Measurements from ENCODE around the gene WDTC1.
"Not testable (repeated sequence)": the region's sequence is repeated elsewhere in the genome, so short reads cannot be mapped to it uniquely, and the experiment has no call there.

WDTC1 gene

DNA sequence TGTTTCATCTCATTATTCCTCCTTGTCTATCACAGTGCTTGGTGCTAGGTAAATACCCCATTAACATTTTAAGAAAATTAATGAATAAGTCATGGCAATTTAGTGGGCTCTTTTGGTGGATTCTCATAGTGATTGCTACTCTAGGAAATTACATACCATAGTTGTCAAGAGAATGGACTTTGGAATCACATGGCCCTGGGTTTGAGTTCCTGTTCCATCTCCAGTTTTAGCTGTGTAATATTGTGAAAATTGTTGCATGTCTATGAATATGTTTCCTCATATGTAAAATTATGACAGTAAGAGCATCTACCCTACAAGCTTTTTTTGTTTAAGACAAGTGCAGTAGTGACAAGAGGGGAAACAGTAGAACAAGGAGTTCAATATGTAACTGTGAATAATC is 20.7 kb downstream of the WDTC1 start:
- no peak for DNase-seq

- no peak for DNase-seq
Measured at GRCh38 chr1:27257155-27257554, 22.7 kb downstream of the WDTC1 start.

- no peak for DNase-seq
Measured at GRCh38 chr1:27258598-27258997, 24.2 kb downstream of the WDTC1 start.

DNA sequence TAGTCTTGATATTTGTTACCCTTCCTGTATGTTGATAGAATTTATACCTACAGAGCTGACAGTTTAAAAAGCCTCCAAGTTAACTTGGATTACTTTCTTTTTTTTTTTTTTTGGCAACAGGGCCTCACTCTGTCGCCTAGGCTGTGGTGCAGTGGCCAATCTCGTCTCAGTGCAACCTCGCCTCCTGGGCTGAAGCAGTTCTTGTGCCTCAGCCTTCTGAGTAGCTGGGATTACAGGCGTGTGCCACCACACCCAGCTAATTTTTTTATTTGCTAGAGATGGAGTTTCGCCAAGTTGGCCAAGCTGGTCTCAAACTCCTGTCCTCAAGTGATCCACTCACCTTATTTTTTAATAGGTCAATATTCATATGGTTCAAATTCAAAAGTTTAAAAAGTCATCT is 32.7 kb downstream of the WDTC1 start:
- DNase-seq, result no peak

DNA sequence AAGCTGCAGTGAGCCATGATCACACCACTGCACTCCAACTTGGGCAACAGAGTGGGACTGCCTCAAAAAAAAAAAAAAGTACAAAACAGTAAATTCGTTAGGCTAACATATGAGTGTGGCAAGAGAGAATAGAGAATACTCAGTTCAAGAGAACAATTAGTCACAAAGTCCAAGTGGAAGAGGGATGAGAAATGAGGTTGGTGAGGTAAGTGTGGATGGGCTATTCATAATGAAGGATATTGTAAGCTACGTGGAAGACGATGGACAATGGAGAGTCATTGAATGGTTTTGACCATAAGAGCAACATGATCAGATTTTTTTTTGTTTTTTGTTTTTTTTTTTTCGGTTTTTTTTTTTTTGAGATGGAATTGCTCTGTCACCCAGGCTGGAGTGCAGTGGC is 34.8 kb downstream of the WDTC1 start:
- DNase-seq, result no peak

GRCh38 chr1:27274204-27274603 is 39.8 kb downstream of the WDTC1 start:
- no peak for DNase-seq

DNA sequence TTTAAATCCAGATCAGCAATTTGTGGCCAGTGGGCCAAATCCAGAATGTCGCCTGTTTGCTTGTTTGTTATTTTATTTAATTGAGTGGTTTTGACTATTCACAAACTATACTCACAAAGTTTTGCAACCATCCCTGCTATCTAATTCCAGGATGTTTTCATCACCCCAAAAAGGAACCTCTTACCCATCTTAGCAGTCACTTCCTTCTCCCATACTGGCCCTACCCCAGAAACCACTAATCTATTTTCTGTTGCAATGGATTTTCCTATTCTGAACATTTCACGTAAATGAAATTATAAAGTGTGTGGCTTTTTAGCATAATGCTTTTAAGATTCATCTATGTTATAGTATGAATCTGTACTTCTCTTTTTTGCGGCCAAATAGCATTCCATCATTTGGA is 41.3 kb downstream of the WDTC1 start:
- DNase-seq, result no peak

DNA sequence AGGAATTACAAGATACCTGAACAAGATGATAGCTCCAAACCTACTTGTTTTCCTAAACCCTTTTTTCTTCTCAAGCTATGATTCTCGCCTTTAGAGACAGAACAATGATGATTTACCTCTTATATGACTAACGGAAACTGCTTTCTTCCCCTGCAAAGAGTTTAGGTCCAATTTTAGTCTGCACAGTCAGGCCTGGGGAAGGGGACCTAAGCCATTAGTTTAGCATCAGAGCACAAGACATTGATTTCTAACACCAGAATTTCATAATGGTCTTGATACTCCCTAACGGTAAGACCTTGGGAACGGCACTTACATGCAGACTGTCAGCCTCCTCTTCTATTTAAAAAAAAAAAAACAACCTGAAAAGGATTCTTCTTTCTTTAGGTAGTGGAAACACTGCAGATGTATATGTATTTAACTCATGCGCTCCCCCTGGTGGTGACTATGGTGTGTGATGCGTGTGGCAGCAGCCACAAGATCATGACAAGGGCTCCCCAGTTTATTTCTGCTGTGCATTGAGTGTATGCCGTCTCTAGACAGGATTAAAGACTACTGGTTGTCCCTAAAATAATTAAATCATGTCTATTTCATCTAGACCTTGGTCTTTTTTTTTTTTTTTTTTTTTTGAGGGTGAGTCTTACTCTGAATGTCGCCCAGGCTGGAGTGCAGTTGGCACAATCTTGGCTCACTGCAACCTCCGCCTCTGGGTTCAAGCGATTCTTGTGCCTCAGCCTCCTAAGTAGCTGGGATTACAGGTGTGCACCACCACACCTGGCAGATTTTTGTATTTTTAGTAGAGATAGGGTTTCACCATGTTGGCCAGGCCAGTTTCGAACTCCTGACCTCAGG is 50.2 kb downstream of the WDTC1 start:
- peak; percentile 90 to 92 for DNase-seq

GRCh38 chr1:27285274-27285660 is 50.8 kb downstream of the WDTC1 start:
- DNase-seq, result no peak

DNA sequence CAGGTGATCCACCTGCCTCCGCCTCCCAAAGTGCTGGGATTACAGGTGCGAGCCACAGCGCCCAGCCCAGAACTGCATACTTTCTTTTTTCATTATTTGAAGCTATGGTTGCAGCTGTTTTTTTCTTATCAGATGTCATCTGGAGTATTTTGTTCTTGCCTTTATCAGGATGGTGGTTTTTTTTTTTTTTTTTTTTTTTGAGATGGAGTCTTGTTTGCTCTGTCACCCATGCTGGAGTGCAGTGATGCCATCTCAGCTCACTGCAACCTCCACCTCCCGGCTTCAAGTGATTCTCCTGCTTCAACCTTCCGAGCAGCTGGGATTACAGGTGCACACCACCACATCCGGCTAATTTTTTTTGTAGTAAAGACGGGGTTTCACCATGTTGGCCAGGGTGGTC is 51.4 kb downstream of the WDTC1 start:
- DNase-seq, result not testable (repeated sequence)

- not testable (repeated sequence) for DNase-seq
Measured at GRCh38 chr1:27289125-27289524, 54.7 kb downstream of the WDTC1 start.

DNA sequence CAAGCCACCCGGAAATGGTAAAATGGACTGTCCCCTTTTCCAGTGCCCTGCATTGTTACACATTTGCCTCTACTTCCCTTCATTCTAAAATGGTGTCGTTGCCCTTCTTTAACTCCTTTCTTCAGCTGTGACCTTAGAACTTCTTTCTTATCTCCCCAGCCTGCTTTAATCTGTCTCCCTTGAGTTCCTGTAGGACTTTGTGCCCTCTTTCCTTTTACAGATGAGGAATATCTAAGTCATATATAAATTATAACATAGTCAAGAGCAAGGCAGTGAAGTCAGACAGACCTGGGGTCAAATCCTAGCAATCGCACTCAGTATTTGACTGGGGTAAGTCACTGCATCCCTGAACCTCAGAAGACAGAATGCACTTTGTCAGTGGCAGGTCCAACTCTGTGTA is 56.1 kb downstream of the WDTC1 start:
- no peak for DNase-seq

- no peak for DNase-seq
Measured at GRCh38 chr1:27292106-27292505, 57.7 kb downstream of the WDTC1 start.

DNA sequence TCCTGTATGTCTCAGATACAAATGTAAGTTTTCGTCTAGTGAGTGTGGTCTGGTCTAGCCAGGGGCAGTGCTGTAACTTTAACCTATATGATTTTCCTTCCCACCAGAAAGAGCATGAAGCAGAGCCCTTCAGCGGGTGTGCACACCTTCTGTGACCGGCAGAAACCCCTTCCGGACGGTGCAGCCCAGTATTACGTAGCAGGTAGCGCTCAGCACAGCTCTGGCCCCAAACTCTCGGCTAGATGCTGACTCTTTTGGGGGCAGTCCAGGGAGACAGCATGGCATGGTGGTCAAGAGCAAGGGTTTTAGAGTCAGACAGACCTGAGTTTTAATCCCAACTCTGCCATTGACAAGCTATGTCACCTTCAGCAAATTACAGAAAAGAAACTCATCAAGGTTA is 59.5 kb downstream of the WDTC1 start:
- DNase-seq, result no peak

- DNase-seq, result peak; percentile 63 to 71
Measured at GRCh38 chr1:27296773-27297291, 62.4 kb downstream of the WDTC1 start.

- DNase-seq, result no peak
Measured at GRCh38 chr1:27297903-27298302, 63.5 kb downstream of the WDTC1 start.

DNA sequence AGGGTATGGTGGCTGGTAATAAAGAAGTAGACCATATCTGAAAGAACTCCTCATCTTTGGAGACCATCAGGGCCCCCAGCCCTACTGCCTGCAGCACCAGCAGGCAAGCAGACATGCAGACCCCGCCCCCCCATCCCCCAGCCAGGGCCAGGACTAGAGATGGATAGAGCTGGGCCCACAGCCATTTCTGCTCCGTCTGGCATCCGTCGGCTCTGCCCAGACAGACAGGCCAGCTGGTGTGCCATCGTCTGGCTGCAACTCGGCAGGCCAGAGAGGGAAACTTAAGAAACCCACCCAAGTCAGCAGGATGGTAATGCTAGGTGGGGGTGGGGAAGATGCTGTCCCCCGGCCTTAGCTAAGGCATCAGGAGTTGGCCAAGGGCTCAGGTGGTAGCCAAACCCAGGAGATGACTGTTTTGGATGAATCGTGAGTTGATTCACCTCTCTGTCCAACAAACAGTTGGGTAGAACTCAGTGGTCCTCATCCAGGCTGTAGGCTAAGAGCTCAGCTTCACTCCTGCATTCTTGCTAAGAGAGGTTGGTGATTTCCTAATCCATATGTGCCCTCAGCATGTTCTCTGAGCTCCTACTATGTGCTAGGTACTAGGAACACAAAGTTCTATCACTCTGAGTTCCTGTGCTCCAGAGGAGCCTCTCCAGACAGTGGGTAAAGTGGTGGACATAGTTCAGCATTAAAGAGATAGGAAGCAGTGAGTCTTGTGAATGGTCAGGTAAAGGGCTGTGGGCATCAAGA is 64.4 kb downstream of the WDTC1 start:
- DNase-seq, result no peak

- DNase-seq, result no peak
Measured at GRCh38 chr1:27299385-27300271, 65.2 kb downstream of the WDTC1 start.

- DNase-seq, result peak; percentile 67 to 70
Measured at GRCh38 chr1:27300341-27301051, 66.1 kb downstream of the WDTC1 start.

DNA sequence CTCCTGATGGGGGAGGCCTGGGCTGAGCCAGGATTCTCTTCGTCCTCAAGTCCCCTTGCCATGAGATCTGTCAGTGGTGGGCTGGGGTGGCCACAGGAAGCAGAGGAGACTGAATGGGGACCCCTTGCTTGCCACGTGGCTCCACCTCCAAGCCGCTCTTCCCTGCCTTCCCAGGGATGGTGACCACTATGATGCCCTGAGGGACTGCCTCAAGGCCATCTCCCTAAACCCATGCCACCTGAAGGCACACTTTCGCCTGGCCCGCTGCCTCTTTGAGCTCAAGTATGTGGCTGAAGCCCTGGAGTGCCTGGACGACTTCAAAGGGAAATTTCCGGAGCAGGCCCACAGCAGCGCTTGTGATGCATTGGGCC is 66.6 kb downstream of the WDTC1 start:
- no peak for DNase-seq

DNA sequence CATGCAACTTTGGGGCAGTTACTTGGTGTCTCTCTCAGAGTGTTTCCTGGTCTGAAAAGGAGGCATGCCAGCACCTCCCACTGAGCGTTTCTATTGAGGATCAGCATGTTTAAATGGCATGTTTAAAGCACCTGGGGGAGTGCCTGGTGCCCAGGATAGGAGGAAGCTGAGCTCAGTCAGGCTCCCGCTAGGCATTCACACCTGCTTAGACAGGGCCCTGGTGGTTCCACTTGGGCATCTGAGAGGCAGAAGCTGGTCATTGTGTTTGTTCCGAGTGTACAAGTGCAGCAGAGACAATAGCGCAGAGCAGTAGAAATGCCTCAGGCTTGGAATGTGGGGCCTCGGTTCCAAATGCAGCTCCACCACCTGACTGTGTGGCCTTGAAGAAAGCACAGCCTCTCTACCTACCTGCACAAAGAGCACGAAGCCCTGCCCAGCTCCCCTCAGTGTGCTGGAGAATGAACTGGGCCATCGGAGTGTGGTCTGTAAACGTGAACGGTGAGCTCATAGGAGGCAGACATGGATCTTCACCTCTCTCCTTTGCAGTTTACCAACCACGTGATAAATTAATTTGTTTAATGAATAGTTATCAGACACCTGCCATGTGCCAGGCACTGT is 67.3 kb downstream of the WDTC1 start:
- no peak for DNase-seq

DNA sequence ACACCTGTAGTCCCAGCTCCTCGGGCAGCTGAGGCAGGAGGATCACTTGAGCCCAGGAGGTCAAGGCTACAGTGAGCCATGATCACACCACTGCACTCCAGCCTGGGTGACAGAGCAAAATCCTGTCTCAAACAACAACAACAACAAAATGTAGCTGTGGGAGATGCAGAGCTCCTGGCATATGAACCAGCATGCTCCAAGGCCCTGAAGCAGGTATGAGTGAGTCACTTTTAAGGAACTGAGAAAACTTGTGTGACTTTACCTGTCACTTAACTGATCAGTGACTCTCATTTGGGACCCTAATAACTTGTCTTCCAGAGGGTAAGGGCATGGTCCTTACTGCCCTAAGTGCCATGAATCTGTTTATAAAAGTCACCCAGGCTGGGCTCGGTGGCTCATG is 68.2 kb downstream of the WDTC1 start:
- DNase-seq, result no peak
